Cardiac muscle cell (in vitro differentiated cells and primary cell): ENCODE data around the gene LAMA3. TPM values are rescaled to one million over a fixed set of nuclear protein-coding genes. Genes with fewer than 3 reads are reported as not detected.

Source experiments
- DNase-seq, 2 donors: peaks; one replicate each; pipeline versions ENCODE4 v3.0.0 to v3.0.0-alpha.2; 2010 to 2017; ENCODE audit warnings: low read depth in 1 of 2, low spot score in 1 of 2
- H3K27ac ChIP-seq: fragments of 200-600 bp; sonication (generic); 2 replicates; pipeline ENCODE4 v1.5.1; 2016
- H3K27me3 ChIP-seq: fragments of 200-600 bp; sonication (generic); 2 replicates; pipeline ENCODE4 v1.6.0; 2016; ENCODE audit warnings: control low read depth
- H3K36me3 ChIP-seq: fragments of 200-600 bp; sonication (generic); 2 replicates; pipeline ENCODE4 v1.5.1; 2016; ENCODE audit warnings: control low read depth
- H3K4me1 ChIP-seq: fragments of 200-600 bp; sonication (generic); 2 replicates; pipeline ENCODE4 v1.8.1; 2017; ENCODE audit warnings: low read depth, mild to moderate bottlenecking, mixed run types
- H3K4me3 ChIP-seq: fragments of 200-600 bp; sonication (generic); 2 replicates; pipeline ENCODE4 v1.5.1; 2016; ENCODE audit warnings: mild to moderate bottlenecking
- H3K9me3 ChIP-seq: fragments of 200-600 bp; sonication (generic); 2 replicates; pipeline ENCODE4 v1.5.1; 2017; ENCODE audit warnings: low read depth, mild to moderate bottlenecking, control low read depth
- polyA plus RNA-seq: library from polyadenylated mRNA; unstranded; fragments of >200 nt; fragmentation: Nextera tagmentation; extraction: Ambion mirVana; gene quantifications from 2 replicates; pipeline ENCODE4 v1.2.1, GENCODE V29; 2016
- total RNA-seq: library from RNA; depleted of rRNA; stranded (reverse); fragments of >200 nt; gene quantifications from 2 replicates; pipeline ENCODE4 v1.2.3, GENCODE V29; 2016
- TF ChIP-seq, protein P1 (sequence below): IDR thresholded peaks from 2 replicates; pipeline ENCODE4 v1.5.1; 2012; ENCODE audit warnings: low read depth, mild to moderate bottlenecking, low read length

The LAMA3 gene
- total and polyA plus RNA-seq, 2 experiments from 2014 or later, result 0.18 TPM; not detected in 1

DNA sequence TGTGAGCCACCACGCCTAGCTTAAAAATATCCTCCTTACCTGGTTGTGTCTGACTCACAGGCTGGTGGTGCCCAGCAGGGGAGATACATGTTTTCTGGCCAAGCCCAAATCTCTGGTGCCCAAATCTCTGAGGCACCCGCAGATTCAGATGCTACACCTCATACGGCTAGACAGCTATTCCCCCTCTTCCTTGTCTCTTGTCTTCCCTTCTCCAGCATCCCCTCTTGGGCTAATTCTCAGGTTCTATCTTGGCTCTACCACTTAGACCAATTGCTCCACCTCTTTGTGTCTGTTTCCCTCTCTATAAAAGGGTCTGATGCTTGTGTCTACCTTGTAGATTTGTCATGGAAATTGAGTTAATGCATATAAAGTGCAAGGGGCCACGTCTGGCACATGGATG is 13.4 kb downstream of the LAMA3 start:
- TF ChIP-seq, protein P1, sequence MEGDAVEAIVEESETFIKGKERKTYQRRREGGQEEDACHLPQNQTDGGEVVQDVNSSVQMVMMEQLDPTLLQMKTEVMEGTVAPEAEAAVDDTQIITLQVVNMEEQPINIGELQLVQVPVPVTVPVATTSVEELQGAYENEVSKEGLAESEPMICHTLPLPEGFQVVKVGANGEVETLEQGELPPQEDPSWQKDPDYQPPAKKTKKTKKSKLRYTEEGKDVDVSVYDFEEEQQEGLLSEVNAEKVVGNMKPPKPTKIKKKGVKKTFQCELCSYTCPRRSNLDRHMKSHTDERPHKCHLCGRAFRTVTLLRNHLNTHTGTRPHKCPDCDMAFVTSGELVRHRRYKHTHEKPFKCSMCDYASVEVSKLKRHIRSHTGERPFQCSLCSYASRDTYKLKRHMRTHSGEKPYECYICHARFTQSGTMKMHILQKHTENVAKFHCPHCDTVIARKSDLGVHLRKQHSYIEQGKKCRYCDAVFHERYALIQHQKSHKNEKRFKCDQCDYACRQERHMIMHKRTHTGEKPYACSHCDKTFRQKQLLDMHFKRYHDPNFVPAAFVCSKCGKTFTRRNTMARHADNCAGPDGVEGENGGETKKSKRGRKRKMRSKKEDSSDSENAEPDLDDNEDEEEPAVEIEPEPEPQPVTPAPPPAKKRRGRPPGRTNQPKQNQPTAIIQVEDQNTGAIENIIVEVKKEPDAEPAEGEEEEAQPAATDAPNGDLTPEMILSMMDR, result no peak
- H3K27me3 ChIP-seq, result no peaks in the 10 kb centered on the region
- no peak overlapping the region for H3K4me3 ChIP-seq
- H3K27ac ChIP-seq, result no peak overlapping the region
- no peaks in the 10 kb centered on the region for H3K9me3 ChIP-seq
- no peaks in the 10 kb centered on the region for H3K36me3 ChIP-seq
- no peak for DNase-seq
- H3K4me1 ChIP-seq, result no peaks in the 10 kb centered on the region

GRCh38 chr18:23703057-23703986 is 14.1 kb downstream of the LAMA3 start:
- H3K4me3 ChIP-seq, result no peak overlapping the region
- no peaks in the 10 kb centered on the region for H3K36me3 ChIP-seq
- H3K27me3 ChIP-seq, result no peaks in the 10 kb centered on the region
- peak; percentile 27 to 83 for DNase-seq
- no peaks in the 10 kb centered on the region for H3K4me1 ChIP-seq
- TF ChIP-seq, protein P1, result peak; percentile 52
- no peak overlapping the region for H3K27ac ChIP-seq
- no peaks in the 10 kb centered on the region for H3K9me3 ChIP-seq

- TF ChIP-seq, protein P1, result no peak
- no peaks in the 10 kb centered on the region for H3K9me3 ChIP-seq
- no peak overlapping the region for H3K27ac ChIP-seq
- no peaks in the 10 kb centered on the region for H3K36me3 ChIP-seq
- no peak for DNase-seq
- H3K4me3 ChIP-seq, result no peak overlapping the region
- H3K4me1 ChIP-seq, result no peaks in the 10 kb centered on the region
- H3K27me3 ChIP-seq, result no peaks in the 10 kb centered on the region
Observed at GRCh38 chr18:23703987-23704384, 14.7 kb downstream of the LAMA3 start.

DNA sequence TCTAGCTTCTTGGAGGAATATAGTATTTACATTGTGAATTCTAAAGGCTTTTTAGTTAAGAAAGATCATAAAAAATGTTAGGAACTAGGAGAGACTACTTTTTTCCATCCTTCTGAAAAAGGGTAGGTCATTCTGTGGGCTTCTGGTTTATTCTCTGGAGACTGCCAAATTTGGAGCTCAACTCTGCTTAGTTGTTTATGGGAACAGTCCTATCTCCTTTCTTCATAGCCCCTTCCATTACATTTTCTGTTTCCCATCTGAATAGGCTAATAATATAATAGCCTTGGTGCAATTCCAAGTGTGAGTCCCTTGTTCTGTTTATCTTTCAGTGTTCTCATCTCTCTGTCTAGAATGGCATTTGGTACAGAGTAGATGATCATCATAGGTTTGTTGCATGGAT is 15.6 kb downstream of the LAMA3 start:
- Histone ChIP-seq H3K27ac (no peak overlapping the region), H3K9me3 (no peaks in the 10 kb centered on the region), H3K4me3 (no peak overlapping the region), H3K27me3 (no peaks in the 10 kb centered on the region), H3K36me3 (no peaks in the 10 kb centered on the region), H3K4me1 (no peaks in the 10 kb centered on the region)
- TF ChIP-seq, protein P1, result no peak
- no peak for DNase-seq

- Histone ChIP-seq H3K27me3 (no peaks in the 10 kb centered on the region), H3K9me3 (no peaks in the 10 kb centered on the region), H3K27ac (no peak overlapping the region), H3K4me1 (no peaks in the 10 kb centered on the region), H3K36me3 (no peaks in the 10 kb centered on the region), H3K4me3 (no peak overlapping the region)
- no peak for DNase-seq
- TF ChIP-seq, protein P1, result no peak
Observed at GRCh38 chr18:23706971-23707640, 17.9 kb downstream of the LAMA3 start.
